BLaER1 treated with 17β-estradiol and CSF1 and Interleukin-3, amounts not matched to agents 10 nM and 100 nM (cell line): Measurements from ENCODE around the gene TGM1.
A peak's percentile ranks its signal among the peaks of the same experiment; 100 is the strongest.
"Not testable (repeated sequence)": the region's sequence is repeated elsewhere in the genome, so short reads cannot be mapped to it uniquely, and the experiment has no call there.

ENCODE experiments used
- H3K27ac ChIP-seq, 11 experiments: shearing (Covaris generic); formaldehyde crosslinking; 2 replicates each; pipeline ENCODE4 v1.8.1; 2022
- H3K27me3 ChIP-seq, 11 experiments: shearing (Covaris generic); formaldehyde crosslinking; 2 replicates each; pipeline ENCODE4 v1.8.1; 2022
- H3K36me3 ChIP-seq, 11 experiments: shearing (Covaris generic); formaldehyde crosslinking; 2 replicates each; pipeline ENCODE4 v1.8.1; 2022
- H3K4me1 ChIP-seq, 10 experiments: shearing (Covaris generic); formaldehyde crosslinking; 2 replicates each; pipeline ENCODE4 v1.8.1; 2022
- H3K4me2 ChIP-seq, 11 experiments: shearing (Covaris generic); formaldehyde crosslinking; 2 replicates each; pipeline ENCODE4 v1.8.1; 2022
- H3K4me3 ChIP-seq, 10 experiments: shearing (Covaris generic); formaldehyde crosslinking; 2 replicates each; pipeline ENCODE4 v1.8.1; 2022
- H3K9ac ChIP-seq, 11 experiments: shearing (Covaris generic); formaldehyde crosslinking; 2 replicates each; pipeline ENCODE4 v1.8.1; 2022
- H3K9me3 ChIP-seq, 11 experiments: shearing (Covaris generic); formaldehyde crosslinking; replicated peaks in 1 of 11; 2 replicates each; pipeline ENCODE4 v1.8.1; 2022
- H4K20me1 ChIP-seq, 11 experiments: shearing (Covaris generic); formaldehyde crosslinking; 2 replicates each; pipeline ENCODE4 v1.8.1; 2022
- Cebpa-rat ChIP-seq, 11 experiments: shearing (Covaris generic); IDR thresholded peaks; 2 replicates each; pipeline ENCODE4 v1.8.1; 2022

The TGM1 gene

GRCh38 chr14:24247422-24247821, 15.6 kb downstream of the TGM1 start:
- H3K4me3 ChIP-seq: no peak overlapping the region
- no peaks in the 10 kb centered on the region for H3K9me3 ChIP-seq
- H3K27me3 ChIP-seq: no peaks in the 10 kb centered on the region
- peaks cover 0 to 15% (median 0%) of the 10 kb centered on the region in 11 experiments; a peak in 7 of 22 replicates for H3K36me3 ChIP-seq
- H3K9ac ChIP-seq: 0 out of 22 replicates have a peak overlapping the region, but pooled peaks of 2 of the 11 experiments have one; percentile 49 to 53
- H3K27ac ChIP-seq: peak overlapping the region in 3 of 11 experiments; percentile 28 to 58 (median 53); a peak in 4 of 22 replicates
- peaks cover 18 to 55% (median 39%) of the 10 kb centered on the region in 10 experiments for H3K4me1 ChIP-seq
- H3K4me2 ChIP-seq: peak overlapping the region in 8 of 11 experiments; percentile 20 to 80 (median 56); a peak in 14 of 22 replicates
- no peaks in the 10 kb centered on the region for H4K20me1 ChIP-seq
- no peak for TF ChIP-seq Cebpa-rat (IDR thresholded peaks at IDR 0.05)

- Histone ChIP-seq H3K36me3 (peaks cover 0 to 12% (median 0%) of the 10 kb centered on the region in 11 experiments; a peak in 4 of 22 replicates), H3K4me3 (no peak overlapping the region), H3K4me2 (peak overlapping the region; percentile 5 to 80 (median 51); a peak in 21 of 22 replicates), H3K9ac (peak overlapping the region in 10 of 11 experiments; percentile 23 to 67 (median 46); a peak in 17 of 22 replicates), H3K27ac (peak overlapping the region in 9 of 11 experiments; percentile 6 to 61 (median 47); a peak in 14 of 22 replicates), H3K4me1 (peaks cover 18 to 52% (median 39%) of the 10 kb centered on the region in 10 experiments), H3K27me3 (no peaks in the 10 kb centered on the region), H4K20me1 (peaks cover 2 to 3% (median 3%) of the 10 kb centered on the region in 11 experiments; a peak in 19 of 22 replicates), H3K9me3 (no peaks in the 10 kb centered on the region)
- no peak for TF ChIP-seq Cebpa-rat (IDR thresholded peaks at IDR 0.05)
These were observed 16.2 kb downstream of the TGM1 start for GRCh38 chr14:24246765-24247212.

- not testable (repeated sequence) for H3K27ac ChIP-seq, H3K9ac ChIP-seq, H3K4me2 ChIP-seq, H3K9me3 ChIP-seq, H3K4me3 ChIP-seq, H3K27me3 ChIP-seq
- peaks cover 8 to 24% (median 11%) of the 10 kb centered on the region in 11 experiments for H3K36me3 ChIP-seq
- peaks cover 28 to 51% (median 43%) of the 10 kb centered on the region in 10 experiments for H3K4me1 ChIP-seq
- peaks cover 15 to 18% (median 17%) of the 10 kb centered on the region in 11 experiments; a peak in 20 of 22 replicates for H4K20me1 ChIP-seq
These were observed 17.6 kb downstream of the TGM1 start for GRCh38 chr14:24245350-24245749.

GRCh38 chr14:24243336-24243836, 19.6 kb downstream of the TGM1 start:
- H3K9me3 ChIP-seq: no peaks in the 10 kb centered on the region
- peaks cover 41 to 66% (median 59%) of the 10 kb centered on the region in 10 experiments for H3K4me1 ChIP-seq
- peak overlapping the region; percentile 85 to 99 (median 94) for H3K4me2 ChIP-seq
- peak overlapping the region; percentile 67 to 83 (median 74) for H3K4me3 ChIP-seq
- H4K20me1 ChIP-seq: peaks cover 26 to 38% (median 36%) of the 10 kb centered on the region in 11 experiments; a peak in 20 of 22 replicates
- H3K9ac ChIP-seq: peak overlapping the region; percentile 85 to 96 (median 93)
- peak overlapping the region; percentile 91 to 99 (median 97) for H3K27ac ChIP-seq
- H3K27me3 ChIP-seq: no peaks in the 10 kb centered on the region
- TF ChIP-seq Cebpa-rat (IDR thresholded peaks at IDR 0.05): no peak
- peaks cover 28 to 35% (median 29%) of the 10 kb centered on the region in 11 experiments for H3K36me3 ChIP-seq

- H3K4me2 ChIP-seq: peak overlapping the region; percentile 84 to 99 (median 94)
- H3K36me3 ChIP-seq: peaks cover 43 to 46% (median 43%) of the 10 kb centered on the region in 11 experiments
- peaks cover 41 to 70% (median 64%) of the 10 kb centered on the region in 10 experiments for H3K4me1 ChIP-seq
- peak overlapping the region; percentile 91 to 99 (median 97) for H3K27ac ChIP-seq
- peaks cover 26 to 51% (median 42%) of the 10 kb centered on the region in 11 experiments; a peak in 20 of 22 replicates for H4K20me1 ChIP-seq
- no peak for TF ChIP-seq Cebpa-rat (IDR thresholded peaks at IDR 0.05)
- peak overlapping the region; percentile 67 to 83 (median 74) for H3K4me3 ChIP-seq
- H3K27me3 ChIP-seq: no peaks in the 10 kb centered on the region
- H3K9me3 ChIP-seq: no peaks in the 10 kb centered on the region
- H3K9ac ChIP-seq: peak overlapping the region; percentile 85 to 96 (median 93)
These were observed 21.0 kb downstream of the TGM1 start for GRCh38 chr14:24241829-24242443.

GRCh38 chr14:24240110-24240918, 22.7 kb downstream of the TGM1 start:
- Histone ChIP-seq H3K4me1 (peaks cover 41 to 73% (median 60%) of the 10 kb centered on the region in 10 experiments), H3K4me2 (peak overlapping the region; percentile 84 to 99 (median 94)), H3K36me3 (peaks cover 59 to 62% (median 59%) of the 10 kb centered on the region in 11 experiments), H3K9ac (peak overlapping the region; percentile 10 to 96 (median 93); a peak in 18 of 22 replicates), H3K27me3 (no peaks in the 10 kb centered on the region), H4K20me1 (peaks cover 26 to 54% (median 42%) of the 10 kb centered on the region in 11 experiments; a peak in 20 of 22 replicates), H3K4me3 (peak overlapping the region in 8 of 10 experiments; percentile 23 to 83 (median 76); a peak in 13 of 20 replicates), H3K27ac (peak overlapping the region in 2 of 11 experiments; percentile 8 to 42; a peak in 4 of 22 replicates), H3K9me3 (no peaks in the 10 kb centered on the region)
- no peak for TF ChIP-seq Cebpa-rat (IDR thresholded peaks at IDR 0.05)

- H3K9me3 ChIP-seq: no peaks in the 10 kb centered on the region
- peak overlapping the region in 3 of 10 experiments; percentile 23 to 81 (median 76); a peak in 3 of 20 replicates for H3K4me3 ChIP-seq
- peak overlapping the region in 9 of 11 experiments; percentile 0 to 95 (median 93); a peak in 10 of 22 replicates for H3K9ac ChIP-seq
- no peaks in the 10 kb centered on the region for H3K27me3 ChIP-seq
- H3K4me1 ChIP-seq: peaks cover 51 to 78% (median 65%) of the 10 kb centered on the region in 10 experiments
- H3K27ac ChIP-seq: peak overlapping the region in 5 of 11 experiments; percentile 9 to 41 (median 35); a peak in 7 of 22 replicates
- TF ChIP-seq Cebpa-rat (IDR thresholded peaks at IDR 0.05): no peak
- peaks cover 26 to 54% (median 42%) of the 10 kb centered on the region in 11 experiments; a peak in 20 of 22 replicates for H4K20me1 ChIP-seq
- H3K4me2 ChIP-seq: peak overlapping the region; percentile 84 to 99 (median 94); a peak in 19 of 22 replicates
- peaks cover 62 to 76% (median 72%) of the 10 kb centered on the region in 11 experiments for H3K36me3 ChIP-seq
These were observed 24.4 kb downstream of the TGM1 start for GRCh38 chr14:24238527-24239037.

- Histone ChIP-seq H3K36me3 (peaks cover 62 to 76% (median 72%) of the 10 kb centered on the region in 11 experiments), H4K20me1 (peaks cover 26 to 54% (median 42%) of the 10 kb centered on the region in 11 experiments; a peak in 20 of 22 replicates), H3K4me1 (peaks cover 51 to 80% (median 67%) of the 10 kb centered on the region in 10 experiments), H3K27me3 (no peaks in the 10 kb centered on the region), H3K4me3 (no peak overlapping the region), H3K27ac (peak overlapping the region in 3 of 11 experiments; percentile 13 to 39 (median 35); a peak in 5 of 22 replicates), H3K9me3 (no peaks in the 10 kb centered on the region), H3K4me2 (peak overlapping the region in 8 of 11 experiments; percentile 84 to 98 (median 91); a peak in 14 of 22 replicates), H3K9ac (peak overlapping the region in 4 of 11 experiments; percentile 41 to 95 (median 94); a peak in 3 of 22 replicates)
- no peak for TF ChIP-seq Cebpa-rat (IDR thresholded peaks at IDR 0.05)
These were observed 24.9 kb downstream of the TGM1 start for GRCh38 chr14:24238123-24238522.
